RWPE1 (cell line): Measurements from ENCODE around the gene CLDN34.

ENCODE experiments used
- CTCF ChIA-PET: fragments of 350-600 bp; sonication (Branson Sonifier 250); formaldehyde crosslinking; extraction: SDS; loops from one replicate; lab custom pipeline; 2021; lab: Yijun Ruan, JAX
- POLR2A ChIA-PET: fragments of 400-600 bp; formaldehyde crosslinking; extraction: SDS; loops from one replicate; lab custom pipeline; 2020; ENCODE audit warnings: antibody characterized with exemption; ENCODE audit not compliant: low non-redundant PET; lab: Yijun Ruan, JAX
- DNase-seq: peaks from one replicate; pipeline ENCODE4 v3.0.0; 2012; ENCODE audit warnings: low spot score
- H3K27ac ChIP-seq: fragments of 450-650 bp; 2 replicates; pipeline ENCODE4 v1.5.1; 2017
- CTCF ChIP-seq: fragments of 450-650 bp; conservative IDR thresholded peaks from 2 replicates; pipeline ENCODE4 v1.5.1; 2017; ENCODE audit warnings: low read depth, mild to moderate bottlenecking

The CLDN34 gene, protein sequence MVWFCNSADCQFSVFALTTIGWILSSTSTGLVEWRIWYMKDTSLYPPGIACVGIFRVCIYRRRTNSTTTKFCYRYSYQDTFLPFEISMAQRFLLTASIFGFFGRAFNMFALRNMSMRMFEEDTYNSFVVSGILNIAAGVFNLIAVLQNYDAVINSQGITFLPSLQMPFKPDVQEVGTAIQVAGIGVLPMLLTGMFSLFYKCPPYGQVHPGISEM

DNA sequence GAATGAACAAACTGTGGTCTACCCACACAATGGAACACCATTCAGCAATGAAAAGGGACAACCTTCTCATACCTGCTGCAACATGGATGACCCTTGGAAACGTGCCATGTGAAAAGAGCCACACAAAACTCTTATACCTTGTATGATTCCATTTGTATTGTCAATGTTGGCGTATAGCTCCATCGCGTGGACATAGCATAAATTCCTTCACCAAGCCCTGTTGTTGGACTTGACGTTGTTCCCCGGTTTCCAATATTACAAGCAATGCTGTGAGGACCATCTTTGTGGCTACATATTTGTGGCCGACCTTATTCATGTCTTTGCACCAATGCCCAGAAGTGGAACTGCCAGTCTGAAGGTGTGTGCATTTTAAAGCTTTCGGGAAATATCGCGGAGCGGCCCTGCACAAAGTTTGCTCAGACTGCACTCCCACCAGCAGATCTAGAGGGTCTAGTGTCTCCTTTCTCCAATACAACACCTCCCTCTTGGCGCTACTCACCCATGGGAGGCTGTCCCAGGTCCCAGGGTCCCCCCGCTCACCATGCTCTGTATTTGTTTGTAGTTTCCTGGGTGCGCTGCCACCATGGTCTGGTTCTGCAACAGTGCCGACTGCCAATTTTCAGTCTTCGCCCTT is at the start of gene CLDN34:
TSS of gene CLDN34 (plus strand) at position 584 of the 634 bp plus-strand sequence. CDS start at position 584, 0 bp downstream.
- H3K27ac ChIP-seq, result no peak within 1 kb of the TSS
- ChIA-PET CTCF (no interaction called here), POLR2A (no interaction called here)
- TF ChIP-seq CTCF, result no peak
- DNase-seq, result no peak

DNA sequence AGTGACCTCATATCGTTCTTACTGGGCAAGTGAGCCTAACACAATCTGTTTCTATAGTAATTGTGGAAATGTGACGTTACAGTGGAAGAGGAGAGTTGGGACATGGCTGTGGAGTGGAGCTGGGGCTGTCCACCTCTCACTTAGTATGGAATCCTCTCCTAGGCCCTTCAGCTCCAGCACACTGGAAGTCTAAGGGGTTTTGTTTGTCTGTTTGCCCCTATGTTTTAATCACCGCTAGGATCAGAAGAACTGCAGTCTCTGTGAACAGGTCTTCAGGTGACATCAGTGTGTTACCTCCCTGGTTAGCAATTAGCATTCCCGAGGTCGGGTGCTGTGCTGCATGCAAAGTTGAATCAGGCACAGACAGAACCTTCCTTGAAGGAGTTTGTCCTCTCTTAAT is 49.3 kb upstream of the CLDN34 start:
- CTCF ChIA-PET, result no interaction called here
- no peak for TF ChIP-seq CTCF
- DNase-seq, result no peak
- POLR2A ChIA-PET, result no interaction called here
- H3K27ac ChIP-seq, result no peak overlapping the region

- ChIA-PET CTCF (interaction anchor here (0.7 kb wide), 1 partner anchor 100 kb away, joined by 5 read pairs; no protein-coding TSS in a partner anchor), POLR2A (no interaction called here)
- no peak overlapping the region for H3K27ac ChIP-seq
- no peak for DNase-seq
- TF ChIP-seq CTCF, result no peak
These were observed 47.5 kb upstream of the CLDN34 start for GRCh38 chrX:9919632-9920172.

DNA sequence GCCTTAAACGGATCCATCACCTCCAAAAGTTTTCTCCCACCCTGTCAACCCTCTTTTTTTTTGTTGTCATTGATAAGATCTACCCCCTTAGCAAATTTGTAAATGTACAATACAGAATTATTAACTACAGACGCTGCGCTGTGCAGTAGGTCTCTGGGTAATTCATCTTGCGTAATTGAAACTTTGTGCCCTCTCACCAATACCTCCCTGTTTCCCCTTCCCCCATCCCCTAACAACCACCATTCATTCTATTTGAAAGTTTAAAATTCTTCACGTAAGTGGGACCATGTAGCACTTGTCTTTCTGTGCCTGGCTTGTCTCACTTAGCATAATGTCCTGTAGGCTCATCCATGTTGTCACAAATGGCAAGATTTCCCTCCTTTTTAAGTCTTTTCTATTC is 45.8 kb upstream of the CLDN34 start:
- CTCF ChIA-PET, result no interaction called here
- no peak for TF ChIP-seq CTCF
- no peak for DNase-seq
- H3K27ac ChIP-seq, result no peak overlapping the region
- POLR2A ChIA-PET, result no interaction called here

DNA sequence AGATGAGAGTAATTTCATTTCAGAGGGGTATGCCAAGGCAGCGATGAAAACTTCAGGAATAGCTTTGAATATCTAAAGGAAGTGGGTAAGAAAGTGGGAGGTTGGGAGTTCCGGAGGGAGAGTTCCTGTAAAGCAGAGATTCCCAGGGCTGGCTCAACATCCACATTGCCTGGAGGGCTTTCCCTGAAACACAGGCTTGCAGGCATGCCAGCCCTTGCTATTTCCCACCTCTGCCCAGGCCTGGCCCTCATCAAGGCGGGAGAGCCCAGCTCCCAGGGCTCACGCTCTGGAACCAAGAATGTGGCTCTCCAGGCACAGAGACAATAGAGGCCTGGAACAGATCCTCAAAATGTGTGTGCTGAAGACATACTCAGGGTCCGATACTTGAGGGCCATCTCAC is 43.8 kb upstream of the CLDN34 start:
- ChIA-PET POLR2A (no interaction called here), CTCF (no interaction called here)
- no peak for DNase-seq
- no peak for TF ChIP-seq CTCF
- no peak overlapping the region for H3K27ac ChIP-seq

GRCh38 chrX:9926002-9926401 is 41.2 kb upstream of the CLDN34 start:
- POLR2A ChIA-PET, result no interaction called here

More at GRCh38 chrX:9926002-9926401, 41.2 kb upstream of the CLDN34 start:
- no peak overlapping the region for H3K27ac ChIP-seq
- TF ChIP-seq CTCF, result no peak
- CTCF ChIA-PET, result no interaction called here
- DNase-seq, result no peak
